Measurements from ENCODE around the gene PRR5L. TPM values are rescaled to one million over a fixed set of nuclear protein-coding genes. Genes with fewer than 3 reads are reported as not detected.

The PRR5L gene
- total and polyA plus RNA-seq, 9 donors: 5.9 to 56.3 (median 22.1) TPM

Small RNAs within 50 kb of the gene (small RNA-seq; reads per million reads assigned to genes)
- gene AC061999.1: not detected

Other genes starting within 250 kb of the PRR5L start
- gene COMMD9, start 6.9 kb upstream of the PRR5L start, total RNA-seq: 10 to 100 TPM; 18.4 to 47.6 (median 33.0) TPM
- 10 to 100 TPM; 25.5 to 51.5 TPM for gene COMMD9, start 6.9 kb upstream of the PRR5L start, polyA plus RNA-seq
- gene TRAF6, start 214.0 kb downstream of the PRR5L start, total RNA-seq: 10 to 100 TPM in 6 of 7 donors, 1 to 10 TPM in 1; 8.7 to 16.4 (median 13.9) TPM
- 10 to 100 TPM in 1 of 2 donors, 1 to 10 TPM in 1; 4.9 to 18.2 TPM for gene TRAF6, start 214.0 kb downstream of the PRR5L start, polyA plus RNA-seq

All from ovary (tissue), 9 donors.